ENCODE measurements around the gene PKDREJ. TPM values are rescaled to one million over a fixed set of nuclear protein-coding genes. Genes with fewer than 3 reads are reported as not detected.

The PKDREJ gene
- total and polyA plus RNA-seq, 2 experiments from 2014 or later = not detected

DNA sequence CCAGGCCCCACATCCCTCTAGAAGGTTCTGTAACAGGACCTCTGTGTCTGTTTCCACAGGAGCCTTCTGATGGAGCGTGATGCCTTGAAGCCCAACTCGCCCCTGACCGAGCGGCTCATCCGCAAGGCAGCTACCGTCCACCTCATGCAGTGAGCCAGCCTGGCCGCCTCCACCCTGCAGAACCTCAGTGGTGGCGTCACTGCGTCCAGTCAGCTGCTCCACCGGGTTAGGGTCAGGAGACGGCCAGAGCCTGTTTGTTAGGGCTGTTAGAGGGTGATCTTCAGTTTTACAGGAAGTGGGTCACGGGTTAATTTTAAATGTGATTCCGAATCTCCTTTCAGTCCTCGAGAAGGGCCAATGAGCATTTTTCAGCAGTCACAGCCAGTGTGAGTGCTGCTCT is 29.6 kb upstream of the PKDREJ start (continued):
- TF ChIP-seq, protein P1, sequence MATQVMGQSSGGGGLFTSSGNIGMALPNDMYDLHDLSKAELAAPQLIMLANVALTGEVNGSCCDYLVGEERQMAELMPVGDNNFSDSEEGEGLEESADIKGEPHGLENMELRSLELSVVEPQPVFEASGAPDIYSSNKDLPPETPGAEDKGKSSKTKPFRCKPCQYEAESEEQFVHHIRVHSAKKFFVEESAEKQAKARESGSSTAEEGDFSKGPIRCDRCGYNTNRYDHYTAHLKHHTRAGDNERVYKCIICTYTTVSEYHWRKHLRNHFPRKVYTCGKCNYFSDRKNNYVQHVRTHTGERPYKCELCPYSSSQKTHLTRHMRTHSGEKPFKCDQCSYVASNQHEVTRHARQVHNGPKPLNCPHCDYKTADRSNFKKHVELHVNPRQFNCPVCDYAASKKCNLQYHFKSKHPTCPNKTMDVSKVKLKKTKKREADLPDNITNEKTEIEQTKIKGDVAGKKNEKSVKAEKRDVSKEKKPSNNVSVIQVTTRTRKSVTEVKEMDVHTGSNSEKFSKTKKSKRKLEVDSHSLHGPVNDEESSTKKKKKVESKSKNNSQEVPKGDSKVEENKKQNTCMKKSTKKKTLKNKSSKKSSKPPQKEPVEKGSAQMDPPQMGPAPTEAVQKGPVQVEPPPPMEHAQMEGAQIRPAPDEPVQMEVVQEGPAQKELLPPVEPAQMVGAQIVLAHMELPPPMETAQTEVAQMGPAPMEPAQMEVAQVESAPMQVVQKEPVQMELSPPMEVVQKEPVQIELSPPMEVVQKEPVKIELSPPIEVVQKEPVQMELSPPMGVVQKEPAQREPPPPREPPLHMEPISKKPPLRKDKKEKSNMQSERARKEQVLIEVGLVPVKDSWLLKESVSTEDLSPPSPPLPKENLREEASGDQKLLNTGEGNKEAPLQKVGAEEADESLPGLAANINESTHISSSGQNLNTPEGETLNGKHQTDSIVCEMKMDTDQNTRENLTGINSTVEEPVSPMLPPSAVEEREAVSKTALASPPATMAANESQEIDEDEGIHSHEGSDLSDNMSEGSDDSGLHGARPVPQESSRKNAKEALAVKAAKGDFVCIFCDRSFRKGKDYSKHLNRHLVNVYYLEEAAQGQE (IDR thresholded peaks at IDR 0.05; ENCODE audit: unreplicated experiment) = no peak
- TF ChIP-seq EZH2 (IDR thresholded peaks at IDR 0.05; ENCODE audit: low read depth, unreplicated experiment) (no peak), POLR2AphosphoS5 (IDR thresholded peaks at IDR 0.05; ENCODE audit: low read depth) (no peak)
- TF ChIP-seq, protein P2, sequence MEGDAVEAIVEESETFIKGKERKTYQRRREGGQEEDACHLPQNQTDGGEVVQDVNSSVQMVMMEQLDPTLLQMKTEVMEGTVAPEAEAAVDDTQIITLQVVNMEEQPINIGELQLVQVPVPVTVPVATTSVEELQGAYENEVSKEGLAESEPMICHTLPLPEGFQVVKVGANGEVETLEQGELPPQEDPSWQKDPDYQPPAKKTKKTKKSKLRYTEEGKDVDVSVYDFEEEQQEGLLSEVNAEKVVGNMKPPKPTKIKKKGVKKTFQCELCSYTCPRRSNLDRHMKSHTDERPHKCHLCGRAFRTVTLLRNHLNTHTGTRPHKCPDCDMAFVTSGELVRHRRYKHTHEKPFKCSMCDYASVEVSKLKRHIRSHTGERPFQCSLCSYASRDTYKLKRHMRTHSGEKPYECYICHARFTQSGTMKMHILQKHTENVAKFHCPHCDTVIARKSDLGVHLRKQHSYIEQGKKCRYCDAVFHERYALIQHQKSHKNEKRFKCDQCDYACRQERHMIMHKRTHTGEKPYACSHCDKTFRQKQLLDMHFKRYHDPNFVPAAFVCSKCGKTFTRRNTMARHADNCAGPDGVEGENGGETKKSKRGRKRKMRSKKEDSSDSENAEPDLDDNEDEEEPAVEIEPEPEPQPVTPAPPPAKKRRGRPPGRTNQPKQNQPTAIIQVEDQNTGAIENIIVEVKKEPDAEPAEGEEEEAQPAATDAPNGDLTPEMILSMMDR (conservative IDR thresholded peaks at IDR 0.05; ENCODE audit: low read depth in 2 of 2) = no peak

DNA sequence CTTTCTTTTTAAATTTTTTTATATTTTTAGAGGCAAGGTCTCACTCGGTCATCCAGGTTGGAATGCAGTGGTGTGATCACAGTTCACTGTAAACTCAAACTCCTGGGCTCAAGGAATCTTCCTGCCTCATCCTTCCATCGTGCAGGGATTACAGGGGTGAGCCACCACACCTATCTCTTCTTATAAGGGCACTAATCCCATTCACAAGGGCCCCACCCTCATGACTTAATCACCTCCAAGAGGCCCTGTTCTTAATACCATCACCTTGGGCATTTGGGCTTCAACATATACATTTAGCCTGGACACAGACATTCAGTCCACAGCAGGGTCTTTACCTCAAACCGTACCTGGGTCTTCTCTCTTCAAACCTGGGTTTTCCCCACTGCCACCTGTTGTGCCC is 29.0 kb upstream of the PKDREJ start:
- no peak overlapping the region for H3K4me3 ChIP-seq
- Mint-ChIP-seq H3K27ac (no peak overlapping the region), H3K4me3 (no peak overlapping the region), H3K4me1 (peaks cover 9% of the 10 kb centered on the region), H3K27me3 (ENCODE audit: insufficient read depth, low read depth, poor library complexity) (peaks cover 19% of the 10 kb centered on the region), H3K36me3 (ENCODE audit: low read depth) (peaks cover 8% of the 10 kb centered on the region), H3K9me3 (peaks cover 2% of the 10 kb centered on the region; the same call in 2 of the 3 replicates)
- H3K4me2 ChIP-seq = no peak overlapping the region
- no peaks in the 10 kb centered on the region for H3K79me2 ChIP-seq (replicated peaks; ENCODE audit: insufficient read depth)
- H4K20me1 ChIP-seq (replicated peaks; ENCODE audit: insufficient read depth) = no peaks in the 10 kb centered on the region
- H2AFZ ChIP-seq = no peak overlapping the region
- H3K27me3 ChIP-seq (ENCODE audit: insufficient read depth) = no peaks in the 10 kb centered on the region
- ATAC-seq (no peak), DNase-seq (ENCODE audit: low spot score) (no peak)
- H3K4me1 ChIP-seq (ENCODE audit: insufficient read depth) = peaks cover 6% of the 10 kb centered on the region; the same call in 1 of the 2 replicates
- H3K27ac ChIP-seq (ENCODE audit: low read depth) = no peak overlapping the region
- H3K36me3 ChIP-seq (ENCODE audit: insufficient read depth) = no peaks in the 10 kb centered on the region
- no peaks in the 10 kb centered on the region for H3K9me2 ChIP-seq (ENCODE audit: insufficient read depth)
- no peaks in the 10 kb centered on the region; the same call in 1 of the 2 replicates for H3F3A ChIP-seq (replicated peaks; ENCODE audit: low read depth)
- TF ChIP-seq ZNF331 (CRISPR knock-in tag; IDR thresholded peaks at IDR 0.05; ENCODE audit: low read depth) = no peak
- TF ChIP-seq ZNF114 (CRISPR knock-in tag; IDR thresholded peaks at IDR 0.05) = no peak
- no peak for TF ChIP-seq EZH2phosphoT487 (IDR thresholded peaks at IDR 0.05; ENCODE audit: unreplicated experiment)
- TF ChIP-seq, protein P1 (IDR thresholded peaks at IDR 0.05; ENCODE audit: unreplicated experiment) = no peak
- no peak for TF ChIP-seq JUNB (IDR thresholded peaks at IDR 0.05; ENCODE audit: unreplicated experiment)
- no peak for TF ChIP-seq CREB1 (CRISPR knock-in tag; IDR thresholded peaks at IDR 0.05; ENCODE audit: low read depth)
- TF ChIP-seq STAT1 (IDR thresholded peaks at IDR 0.05; ENCODE audit: unreplicated experiment) = no peak
- TF ChIP-seq POLR2AphosphoS5 (IDR thresholded peaks at IDR 0.05; ENCODE audit: low read depth) = no peak

All from GM23338 (cell line).